T-helper 17 cell (primary cell): ENCODE measurements around the gene LZTFL1. TPM values are rescaled to one million over a fixed set of nuclear protein-coding genes. Genes with fewer than 3 reads are reported as not detected.

Experiments used
- ATAC-seq: fragments of 150-1000 bp; cut with Tn5 transposase; 2 replicates; pipeline ENCODE4 v1.10.0; 2021; ENCODE audit warnings: mild to moderate bottlenecking, moderate library complexity
- DNase-seq, 3 donors: peaks; one replicate each; pipeline versions ENCODE4 v3.0.0 to v3.0.0-alpha.2; 2020 to 2021
- H3K9me3 ChIP-seq: one replicate; pipeline ENCODE4 v1.7.0; 2013; ENCODE audit warnings: low read length, mild to moderate bottlenecking; ENCODE audit not compliant: control insufficient read depth, poor library complexity, severe bottlenecking
- H3K27ac Mint-ChIP-seq: one replicate; pipeline ENCODE4 v1.8.0; 2022; ENCODE audit warnings: mild to moderate bottlenecking, moderate library complexity, mixed read lengths
- H3K27me3 Mint-ChIP-seq: one replicate; pipeline ENCODE4 v1.8.0; 2022; ENCODE audit warnings: mixed read lengths
- H3K36me3 Mint-ChIP-seq: one replicate; pipeline ENCODE4 v1.8.0; 2022; ENCODE audit warnings: low read depth, mixed read lengths
- H3K4me1 Mint-ChIP-seq: one replicate; pipeline ENCODE4 v1.8.0; 2022; ENCODE audit warnings: mild to moderate bottlenecking, mixed read lengths
- H3K4me3 Mint-ChIP-seq: one replicate; pipeline ENCODE4 v1.8.0; 2022; ENCODE audit warnings: mild to moderate bottlenecking, moderate library complexity, mixed read lengths
- total RNA-seq, 4 donors: library from RNA in 2 of 4; stranded (reverse) in 2 of 4; gene quantifications; one replicate each; pipeline ENCODE4 v1.2.3 and lab custom pipeline; 2022 to 2026

Gene LZTFL1
- total RNA-seq, 2 donors from 2014 or later = 13.0 to 18.1 TPM

- Mint-ChIP-seq H3K36me3 (peaks cover 5% of the 10 kb centered on the region), H3K27ac (no peak overlapping the region), H3K4me3 (no peak overlapping the region), H3K27me3 (peaks cover 4% of the 10 kb centered on the region), H3K4me1 (peaks cover 2% of the 10 kb centered on the region)
- no peak for DNase-seq
- no peak for ATAC-seq
- H3K9me3 ChIP-seq = no peaks in the 10 kb centered on the region
Measured at GRCh38 chr3:45817831-45818522, 23.9 kb downstream of the LZTFL1 start.

- H3K36me3 Mint-ChIP-seq = peaks cover 3% of the 10 kb centered on the region
Measured at GRCh38 chr3:45816544-45816943, 25.4 kb downstream of the LZTFL1 start.

GRCh38 chr3:45814322-45814721 lies 27.6 kb downstream of the LZTFL1 start:
- ATAC-seq = no peak
- Mint-ChIP-seq H3K36me3 (peaks cover under 1% of the 10 kb centered on the region), H3K4me1 (peaks cover 2% of the 10 kb centered on the region), H3K27me3 (peaks cover 15% of the 10 kb centered on the region), H3K4me3 (no peak overlapping the region), H3K27ac (no peak overlapping the region)
- H3K9me3 ChIP-seq = no peaks in the 10 kb centered on the region
- no peak for DNase-seq

More at GRCh38 chr3:45816544-45816943, 25.4 kb downstream of the LZTFL1 start:
- H3K27me3 Mint-ChIP-seq = peaks cover 5% of the 10 kb centered on the region
- DNase-seq = no peak
- no peak overlapping the region for H3K4me3 Mint-ChIP-seq
- H3K9me3 ChIP-seq = no peaks in the 10 kb centered on the region
- no peak for ATAC-seq
- H3K27ac Mint-ChIP-seq = no peak overlapping the region
- peaks cover 2% of the 10 kb centered on the region for H3K4me1 Mint-ChIP-seq

GRCh38 chr3:45807681-45808540 lies 34.0 kb downstream of the LZTFL1 start:
- Mint-ChIP-seq H3K4me1 (peaks cover 11% of the 10 kb centered on the region), H3K27me3 (peaks cover 27% of the 10 kb centered on the region), H3K4me3 (no peak overlapping the region), H3K36me3 (peaks cover 6% of the 10 kb centered on the region), H3K27ac (no peak overlapping the region)
- DNase-seq (no peak), ATAC-seq (no peak)
- H3K9me3 ChIP-seq = no peaks in the 10 kb centered on the region

GRCh38 chr3:45807133-45807532 lies 34.8 kb downstream of the LZTFL1 start:
- ATAC-seq (no peak), DNase-seq (no peak)
- Mint-ChIP-seq H3K4me3 (no peak overlapping the region), H3K4me1 (peaks cover 11% of the 10 kb centered on the region), H3K27me3 (peaks cover 28% of the 10 kb centered on the region), H3K27ac (no peak overlapping the region), H3K36me3 (peaks cover 6% of the 10 kb centered on the region)
- H3K9me3 ChIP-seq = no peaks in the 10 kb centered on the region

- no peak overlapping the region for H3K27ac Mint-ChIP-seq
- DNase-seq (no peak), ATAC-seq (no peak)
- H3K4me1 Mint-ChIP-seq = peaks cover 11% of the 10 kb centered on the region
- H3K4me3 Mint-ChIP-seq = peak overlapping the region; percentile 41
- H3K9me3 ChIP-seq = no peaks in the 10 kb centered on the region
- H3K36me3 Mint-ChIP-seq = peaks cover 6% of the 10 kb centered on the region
- peaks cover 31% of the 10 kb centered on the region for H3K27me3 Mint-ChIP-seq
Measured at GRCh38 chr3:45806072-45806471, 35.8 kb downstream of the LZTFL1 start.

- peaks cover 11% of the 10 kb centered on the region for H3K4me1 Mint-ChIP-seq
- peaks cover 33% of the 10 kb centered on the region for H3K27me3 Mint-ChIP-seq
- H3K9me3 ChIP-seq = no peaks in the 10 kb centered on the region
- H3K36me3 Mint-ChIP-seq = peaks cover 6% of the 10 kb centered on the region
- peak overlapping the region; percentile 37 for H3K27ac Mint-ChIP-seq
- no peak overlapping the region for H3K4me3 Mint-ChIP-seq
- ATAC-seq = no peak
- no peak for DNase-seq
Measured at GRCh38 chr3:45803252-45803935, 38.5 kb downstream of the LZTFL1 start.

- Mint-ChIP-seq H3K4me1 (peaks cover 13% of the 10 kb centered on the region), H3K36me3 (peaks cover 6% of the 10 kb centered on the region), H3K27ac (no peak overlapping the region), H3K27me3 (peaks cover 41% of the 10 kb centered on the region), H3K4me3 (no peak overlapping the region)
- no peak for ATAC-seq
- no peaks in the 10 kb centered on the region for H3K9me3 ChIP-seq
- DNase-seq = no peak
Measured at GRCh38 chr3:45802146-45802545, 39.8 kb downstream of the LZTFL1 start.

- ATAC-seq (no peak), DNase-seq (no peak)
- peaks cover 52% of the 10 kb centered on the region for H3K27me3 Mint-ChIP-seq
- H3K36me3 Mint-ChIP-seq = peaks cover 6% of the 10 kb centered on the region
- no peak overlapping the region for H3K4me3 Mint-ChIP-seq
- H3K4me1 Mint-ChIP-seq = peaks cover 5% of the 10 kb centered on the region
- H3K27ac Mint-ChIP-seq = no peak overlapping the region
- no peaks in the 10 kb centered on the region for H3K9me3 ChIP-seq
Measured at GRCh38 chr3:45800611-45801010, 41.3 kb downstream of the LZTFL1 start.

- Mint-ChIP-seq H3K4me1 (peaks cover 12% of the 10 kb centered on the region), H3K4me3 (no peak overlapping the region), H3K27ac (no peak overlapping the region), H3K27me3 (peaks cover 62% of the 10 kb centered on the region), H3K36me3 (peaks cover 6% of the 10 kb centered on the region)
- no peaks in the 10 kb centered on the region for H3K9me3 ChIP-seq
- ATAC-seq (no peak), DNase-seq (no peak)
Measured at GRCh38 chr3:45799586-45799985, 42.3 kb downstream of the LZTFL1 start.

- ATAC-seq = no peak
- H3K9me3 ChIP-seq = no peaks in the 10 kb centered on the region
- H3K36me3 Mint-ChIP-seq = peaks cover 2% of the 10 kb centered on the region
- peaks cover 71% of the 10 kb centered on the region for H3K27me3 Mint-ChIP-seq
- H3K4me1 Mint-ChIP-seq = peaks cover 15% of the 10 kb centered on the region
- no peak overlapping the region for H3K27ac Mint-ChIP-seq
- no peak for DNase-seq
- no peak overlapping the region for H3K4me3 Mint-ChIP-seq
Measured at GRCh38 chr3:45798034-45798433, 43.9 kb downstream of the LZTFL1 start.

GRCh38 chr3:45796902-45797637 lies 44.8 kb downstream of the LZTFL1 start:
- Mint-ChIP-seq H3K4me1 (peaks cover 15% of the 10 kb centered on the region), H3K27ac (no peak overlapping the region), H3K4me3 (peak overlapping the region; percentile 76), H3K27me3 (peaks cover 70% of the 10 kb centered on the region), H3K36me3 (peaks cover 2% of the 10 kb centered on the region)
- DNase-seq = no peak
- ATAC-seq = no peak
- H3K9me3 ChIP-seq = no peaks in the 10 kb centered on the region
